HG03139 (cell line): Measurements from ENCODE around the gene ADGRF1.
"Not testable (repeated sequence)": the region's sequence is repeated elsewhere in the genome, so short reads cannot be mapped to it uniquely, and the experiment has no call there.

Source experiments
- ATAC-seq: cut with Tn5 transposase; IDR thresholded peaks from one replicate; pipeline ENCODE4 v1.9.1; 2021; ENCODE audit not compliant: unreplicated experiment

The ADGRF1 gene

DNA sequence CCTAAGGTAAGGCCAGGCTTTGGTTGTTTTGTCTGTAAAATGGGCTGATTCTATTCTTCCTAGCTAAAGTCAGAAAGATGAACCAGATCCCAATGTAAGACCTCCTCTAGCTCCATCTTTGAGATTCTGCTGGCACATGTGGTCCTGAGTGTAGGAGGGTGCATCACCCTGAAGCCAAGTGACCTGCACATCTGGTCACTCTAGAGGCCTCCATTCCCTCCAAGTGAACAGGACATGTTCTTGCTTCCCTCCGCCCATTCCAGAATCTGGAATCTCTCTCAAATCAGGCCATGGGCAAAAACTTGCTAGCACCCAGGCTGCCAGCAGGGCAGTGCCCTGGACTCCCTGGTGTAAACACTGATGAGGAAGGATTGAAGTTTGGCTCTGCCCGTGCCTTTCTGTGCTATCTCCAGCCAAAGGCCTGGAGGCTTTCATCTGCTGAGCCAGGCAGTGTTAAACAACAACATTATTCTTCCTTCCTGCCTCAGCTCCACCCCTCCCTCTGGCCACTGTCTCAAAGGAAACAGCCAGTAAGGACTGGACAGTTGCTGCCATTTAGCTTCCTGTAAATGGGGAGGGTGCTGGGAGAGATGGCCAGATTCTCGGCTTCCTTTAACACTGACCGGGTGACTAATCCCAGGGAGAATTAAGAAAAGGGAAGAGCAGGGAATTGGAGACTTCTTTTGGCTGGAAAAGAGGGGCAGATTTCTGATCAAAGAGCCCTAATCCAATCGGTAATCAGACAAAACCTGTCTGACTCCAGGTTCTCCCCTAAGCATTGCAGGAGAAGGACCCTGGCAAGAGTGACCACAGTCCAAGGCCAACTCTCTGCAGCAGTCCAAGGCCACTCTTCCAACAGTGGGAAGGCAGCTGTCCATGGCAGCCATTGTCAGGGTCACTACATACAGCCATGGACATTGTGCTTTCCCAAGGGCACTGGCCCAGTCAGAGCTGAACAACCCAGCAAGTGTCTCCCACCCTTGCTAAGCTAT lies 19.5 kb upstream of the ADGRF1 start:
- no peak for ATAC-seq

DNA sequence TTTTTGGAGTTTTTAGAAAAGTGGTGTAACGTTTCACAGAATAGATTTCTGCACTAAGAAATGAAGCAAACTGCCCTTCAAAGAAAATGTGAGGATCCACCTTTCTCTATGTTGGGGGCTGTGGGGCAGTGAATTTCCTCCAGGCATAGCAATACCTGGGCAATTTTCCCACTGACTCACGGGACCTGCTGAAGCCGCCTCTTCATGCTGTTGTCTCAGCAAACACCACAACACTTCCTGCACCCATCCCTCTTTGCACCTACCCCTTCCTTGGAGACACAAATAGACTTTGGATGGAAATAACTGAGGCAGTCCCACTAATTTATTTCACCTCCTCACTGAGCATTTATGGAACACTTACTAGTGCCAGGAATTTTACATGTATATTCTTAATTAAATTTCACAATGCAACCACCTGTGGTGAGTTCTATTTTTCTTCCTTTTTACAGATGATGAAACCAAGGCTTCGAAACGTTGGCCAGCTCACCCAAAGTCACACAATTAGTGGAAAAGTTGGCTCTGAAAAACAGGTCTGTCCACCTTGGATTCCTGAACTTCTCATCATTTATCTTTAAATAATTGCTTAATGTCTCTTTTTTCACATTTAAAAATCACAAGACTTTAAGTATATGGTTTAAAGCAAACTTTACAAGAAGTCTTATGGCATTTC lies 17.2 kb upstream of the ADGRF1 start:
- ATAC-seq, result no peak

DNA sequence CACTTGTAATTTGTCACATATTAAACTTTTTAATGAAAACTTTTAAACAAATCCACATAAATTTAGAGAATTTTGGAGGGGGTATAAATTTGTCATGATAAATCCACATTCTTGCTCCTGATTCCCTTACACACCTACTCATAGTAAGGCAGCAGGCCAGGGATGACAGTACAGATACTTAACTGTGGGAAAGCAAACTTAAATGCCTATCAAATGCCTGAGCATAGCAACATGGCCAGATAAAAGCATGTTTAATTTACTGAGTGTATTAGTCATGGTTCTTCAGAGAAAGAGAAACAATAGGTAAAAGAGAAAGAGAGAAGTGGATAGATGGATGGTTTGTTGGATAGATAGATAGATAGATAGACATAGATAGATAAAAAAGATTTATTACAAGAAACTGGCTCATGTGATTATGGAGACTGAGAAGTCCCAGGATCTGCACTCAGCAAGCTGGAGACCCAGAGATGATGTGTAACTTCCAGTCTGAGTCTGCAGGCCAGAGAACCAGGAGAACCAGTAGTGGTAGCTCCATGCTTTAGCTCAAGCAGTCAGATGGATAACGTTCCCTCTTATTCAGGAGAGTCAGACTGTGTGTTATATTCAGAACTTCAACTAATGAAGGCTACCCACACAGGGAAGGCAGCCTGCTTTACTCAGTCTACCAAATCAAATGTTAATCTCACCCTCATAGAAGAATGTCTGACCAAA lies 15.9 kb upstream of the ADGRF1 start:
- no peak for ATAC-seq

DNA sequence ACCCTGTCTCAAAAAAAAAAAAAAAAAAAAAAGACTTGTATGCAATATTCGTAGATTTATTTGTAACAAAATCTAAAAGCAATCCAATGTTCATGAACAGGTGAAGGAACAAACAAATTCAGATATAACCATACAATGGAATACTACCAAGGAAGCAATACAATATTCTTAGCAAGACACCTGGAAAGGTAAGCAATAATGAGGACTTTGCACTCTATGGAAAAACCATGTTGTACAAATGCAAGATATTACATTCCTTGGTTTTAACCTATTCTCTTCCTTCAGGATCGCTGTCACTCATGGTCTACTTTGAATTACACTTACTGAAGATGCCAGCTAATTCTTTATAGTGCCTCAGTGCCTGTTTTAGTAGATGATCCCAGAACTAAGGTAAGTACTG lies 14.7 kb upstream of the ADGRF1 start:
- ATAC-seq, result no peak

DNA sequence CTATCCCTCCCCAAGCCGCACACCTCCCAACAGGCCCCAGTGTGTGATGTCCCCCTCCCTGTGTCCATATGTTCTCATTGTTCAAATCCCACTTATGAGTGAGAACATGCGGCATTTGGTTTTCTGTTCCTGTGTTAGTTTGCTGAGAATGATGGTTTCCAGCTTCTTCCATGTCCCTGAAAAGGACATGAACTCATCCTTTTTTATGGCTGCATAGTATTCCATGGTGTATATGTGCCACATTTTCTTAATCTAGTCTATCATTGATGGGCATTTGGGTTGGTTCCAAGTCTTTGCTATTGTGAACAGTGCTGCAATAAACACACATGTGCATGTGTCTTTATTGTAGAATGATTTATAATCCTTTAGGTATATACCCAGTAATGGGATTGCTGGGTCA lies 12.2 kb upstream of the ADGRF1 start:
- ATAC-seq, result not testable (repeated sequence)

DNA sequence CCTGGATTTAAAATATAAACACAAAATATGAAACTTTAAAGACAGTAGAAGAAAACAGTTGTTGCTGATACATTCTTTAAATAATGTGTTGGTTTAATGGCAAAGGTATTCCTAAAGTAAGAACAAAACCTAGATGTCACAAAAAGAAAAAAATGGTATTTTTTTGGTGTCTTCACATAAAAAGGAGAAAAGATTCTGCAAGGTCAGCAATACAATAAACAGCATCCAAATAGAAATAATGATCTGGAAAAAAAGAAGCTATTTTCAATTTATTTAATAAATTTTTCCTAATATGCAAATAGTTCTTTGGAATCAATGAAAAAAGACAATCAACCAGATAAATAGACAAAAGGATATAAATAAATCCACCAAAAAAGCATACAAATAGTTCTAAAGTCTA lies 6.5 kb upstream of the ADGRF1 start:
- ATAC-seq, result no peak

DNA sequence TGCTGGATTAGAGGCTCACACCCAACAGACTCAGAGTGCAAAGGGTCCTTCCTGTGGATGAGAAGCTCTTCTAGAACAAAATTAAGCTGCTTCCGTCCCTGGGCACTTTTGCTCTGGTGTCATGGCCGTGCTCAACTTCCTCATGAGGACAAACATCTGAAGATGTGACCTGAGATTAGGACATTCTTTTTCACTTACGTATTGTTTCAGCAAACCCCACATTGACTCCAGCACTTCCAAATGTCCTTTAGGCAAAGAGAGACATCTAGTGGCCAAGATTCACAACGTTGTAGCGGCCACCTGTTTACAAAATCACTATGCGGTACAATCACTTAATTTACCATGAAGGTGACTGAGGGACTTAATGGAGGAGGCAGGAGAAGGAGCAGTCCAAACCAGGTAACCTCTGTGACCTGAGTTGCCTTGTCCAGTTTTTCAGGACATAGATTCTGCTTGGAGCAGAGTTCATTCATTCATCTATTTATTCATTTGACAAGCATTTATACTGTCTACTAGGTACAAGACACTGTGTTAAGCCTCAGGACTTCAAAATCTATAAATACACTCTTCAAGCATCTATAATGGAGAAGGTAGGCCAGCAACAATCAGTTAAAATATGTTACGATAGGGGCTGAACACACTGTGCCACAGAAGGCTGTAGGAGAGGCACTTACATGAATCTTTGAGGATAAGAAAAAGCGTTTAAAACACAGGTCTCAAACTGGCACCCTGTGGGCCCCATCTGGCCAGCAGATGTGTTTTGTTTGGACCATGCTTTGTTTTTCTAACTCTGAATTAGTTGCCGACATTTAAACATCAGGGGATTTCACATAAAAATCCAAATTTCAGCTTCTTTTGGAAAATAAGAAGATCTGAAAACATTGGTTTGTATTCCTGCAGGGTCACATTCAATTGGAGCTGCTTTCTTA lies 5.6 kb upstream of the ADGRF1 start:
- peak; percentile 75 for ATAC-seq

DNA sequence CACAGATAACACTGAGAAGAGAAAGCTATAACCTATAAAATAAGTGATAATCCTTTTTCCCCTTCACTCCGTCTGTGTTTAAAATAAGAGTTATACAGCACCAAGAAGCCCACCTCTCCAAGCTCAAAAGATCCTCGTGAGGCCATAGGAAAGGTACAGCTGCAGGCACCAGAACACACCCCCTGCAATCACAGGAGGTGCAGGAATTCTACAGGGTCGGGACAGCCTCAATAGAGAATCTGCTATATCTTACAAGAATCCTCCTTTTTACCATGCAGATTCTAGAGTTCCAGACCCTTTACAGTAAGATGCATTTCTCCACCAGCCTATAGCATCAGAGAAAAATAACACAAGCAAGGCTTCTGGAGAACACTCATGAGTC lies 5.0 kb upstream of the ADGRF1 start:
- no peak for ATAC-seq

DNA sequence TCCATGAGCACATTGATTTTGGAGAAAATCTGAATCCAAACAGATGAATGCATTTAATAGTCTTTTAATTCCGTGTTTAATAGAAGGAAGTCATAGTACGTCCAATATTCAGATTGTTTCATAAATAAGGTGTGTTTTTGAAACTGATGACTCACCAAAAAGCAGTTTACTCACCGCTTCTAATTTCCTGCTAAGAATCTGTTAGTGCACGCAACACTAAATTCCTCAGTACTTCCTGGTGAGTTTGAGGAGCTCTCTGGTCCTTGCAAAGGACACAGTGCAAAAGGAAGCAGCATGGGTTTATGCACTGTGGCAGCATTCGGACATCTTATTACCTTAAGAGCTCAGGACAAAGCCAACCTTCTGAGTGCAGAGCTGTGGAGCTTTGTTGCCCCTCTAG lies 2.3 kb upstream of the ADGRF1 start:
- ATAC-seq, result no peak

DNA sequence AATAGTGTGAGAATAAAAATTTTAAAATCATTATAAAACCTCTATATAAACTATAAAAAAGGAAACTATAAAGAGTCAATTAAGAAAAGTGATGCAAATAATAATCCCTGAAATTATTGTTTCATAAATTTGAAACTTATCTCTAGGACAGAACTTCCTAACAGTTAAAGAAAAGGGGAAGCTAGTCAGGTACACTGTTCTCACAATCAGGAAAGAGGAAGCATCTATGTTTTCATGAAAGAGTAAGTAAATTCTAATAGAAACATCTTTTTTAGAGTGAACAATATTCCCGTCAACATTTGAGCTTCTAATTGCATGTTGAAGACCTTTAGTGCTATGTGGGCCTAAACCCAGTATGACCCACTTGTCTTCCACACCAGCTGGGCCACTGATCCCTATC lies 1.2 kb upstream of the ADGRF1 start:
- ATAC-seq, result no peak

DNA sequence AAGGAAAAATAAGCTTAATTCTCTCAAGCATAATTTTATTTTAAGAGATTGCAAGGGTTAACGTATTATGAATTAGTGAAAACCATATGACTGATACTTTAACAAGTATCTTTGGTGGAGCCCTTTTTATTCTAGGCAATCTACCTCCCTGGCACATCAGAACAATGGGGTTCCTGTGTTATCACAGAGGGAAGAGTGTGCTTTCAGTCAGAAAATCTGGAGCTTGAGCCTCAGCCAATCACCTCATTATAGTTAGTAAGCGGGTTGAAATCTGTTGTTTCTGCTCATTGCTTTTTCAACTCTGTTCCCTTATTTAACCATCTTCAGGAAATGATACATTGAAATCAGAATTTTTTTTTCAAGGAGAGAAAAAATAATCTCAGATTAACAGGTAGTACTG lies 391 bp downstream of the ADGRF1 start:
- ATAC-seq, result no peak

DNA sequence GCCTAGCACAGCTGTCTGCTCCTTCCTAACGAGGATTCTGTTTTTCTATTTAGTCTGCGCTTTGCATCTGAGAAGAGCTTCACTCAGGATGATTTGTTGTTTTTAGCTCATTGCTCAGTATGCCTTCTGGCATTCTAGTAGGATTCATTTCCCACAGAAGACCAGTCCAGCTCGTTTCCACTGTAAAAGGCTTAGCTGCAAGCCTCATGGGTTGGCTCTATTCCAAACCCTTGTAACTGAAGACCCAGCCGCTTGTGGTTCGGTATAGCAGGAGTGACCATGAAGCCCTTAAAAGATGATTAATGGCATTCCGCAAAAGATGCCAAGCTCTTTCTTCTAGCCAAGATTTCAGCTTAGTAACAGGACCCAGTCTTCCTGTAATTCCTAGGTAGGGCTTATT lies 7.2 kb downstream of the ADGRF1 start:
- ATAC-seq, result no peak

DNA sequence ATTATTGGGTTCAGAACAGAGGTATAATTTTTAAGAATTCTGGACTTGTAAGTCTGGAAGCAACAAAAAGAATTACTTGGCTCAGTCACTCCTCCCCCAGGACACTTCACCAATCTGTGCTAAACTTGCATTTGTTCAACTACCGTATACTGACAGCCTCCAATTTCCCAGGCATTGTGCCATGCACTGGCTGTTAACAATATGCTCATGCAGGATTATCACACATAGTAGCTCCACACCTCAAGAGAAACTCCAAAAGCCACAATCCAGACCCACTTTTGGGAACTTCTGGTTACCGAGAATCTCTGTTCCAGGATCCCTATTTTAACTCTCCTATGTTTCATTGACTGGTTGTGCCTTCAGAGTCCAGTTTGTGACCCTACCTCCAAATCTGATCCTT lies 7.7 kb downstream of the ADGRF1 start:
- ATAC-seq, result no peak

DNA sequence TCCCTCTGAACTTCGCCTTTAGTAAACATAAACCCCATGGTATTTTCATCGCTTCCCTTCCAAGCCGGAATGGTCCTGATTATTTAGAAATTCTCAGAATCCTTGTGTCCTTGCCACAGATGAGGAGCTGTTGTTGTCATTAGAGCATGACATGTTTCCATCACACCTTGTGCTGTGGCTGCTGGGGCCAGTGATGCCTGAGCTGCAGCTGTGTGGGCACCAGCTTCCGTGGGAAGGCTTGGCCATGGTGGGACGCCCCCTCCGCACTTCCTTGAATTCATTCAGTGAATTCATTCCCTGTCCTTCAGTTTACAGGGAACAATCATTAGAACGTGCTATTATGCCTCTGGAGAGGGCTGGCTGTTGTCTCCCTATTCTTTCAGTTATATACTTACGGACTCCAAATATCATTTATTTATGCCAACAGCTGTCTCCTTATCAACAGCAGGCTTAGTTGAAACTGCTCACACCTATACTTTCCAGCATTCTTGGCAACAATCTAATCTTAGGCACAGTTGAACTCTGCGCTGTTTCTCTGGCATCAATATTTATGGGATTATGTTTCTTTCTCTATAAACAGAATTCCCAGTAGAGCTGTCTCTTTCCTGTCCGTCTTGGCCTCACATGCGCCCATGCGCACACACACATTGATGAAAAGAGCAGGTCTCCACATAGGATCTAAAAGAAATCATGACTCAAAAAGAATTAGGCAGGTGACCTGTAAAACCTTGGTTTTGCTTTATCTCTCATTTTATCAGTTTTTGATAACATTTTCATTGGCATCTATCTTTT lies 9.0 kb downstream of the ADGRF1 start:
- no peak for ATAC-seq

DNA sequence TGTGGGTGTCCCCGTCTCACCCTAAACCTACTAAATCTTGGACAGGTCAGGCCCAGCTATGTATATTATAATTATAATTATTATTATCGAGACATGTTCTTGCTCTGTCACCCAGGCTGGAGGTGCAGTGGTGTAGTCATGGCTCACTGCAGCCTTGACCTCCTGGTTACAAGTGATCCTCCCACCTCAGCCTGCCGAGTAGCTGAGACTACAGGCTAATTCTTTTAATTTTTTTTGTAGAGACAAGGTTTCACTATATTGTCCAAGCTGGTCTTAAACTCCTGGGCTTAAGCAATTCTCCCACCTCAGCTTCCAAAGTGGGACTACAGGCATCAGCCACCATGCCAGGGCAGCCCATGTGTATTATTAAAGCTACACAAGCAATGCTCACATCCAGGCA lies 10.5 kb downstream of the ADGRF1 start:
- ATAC-seq, result no peak

DNA sequence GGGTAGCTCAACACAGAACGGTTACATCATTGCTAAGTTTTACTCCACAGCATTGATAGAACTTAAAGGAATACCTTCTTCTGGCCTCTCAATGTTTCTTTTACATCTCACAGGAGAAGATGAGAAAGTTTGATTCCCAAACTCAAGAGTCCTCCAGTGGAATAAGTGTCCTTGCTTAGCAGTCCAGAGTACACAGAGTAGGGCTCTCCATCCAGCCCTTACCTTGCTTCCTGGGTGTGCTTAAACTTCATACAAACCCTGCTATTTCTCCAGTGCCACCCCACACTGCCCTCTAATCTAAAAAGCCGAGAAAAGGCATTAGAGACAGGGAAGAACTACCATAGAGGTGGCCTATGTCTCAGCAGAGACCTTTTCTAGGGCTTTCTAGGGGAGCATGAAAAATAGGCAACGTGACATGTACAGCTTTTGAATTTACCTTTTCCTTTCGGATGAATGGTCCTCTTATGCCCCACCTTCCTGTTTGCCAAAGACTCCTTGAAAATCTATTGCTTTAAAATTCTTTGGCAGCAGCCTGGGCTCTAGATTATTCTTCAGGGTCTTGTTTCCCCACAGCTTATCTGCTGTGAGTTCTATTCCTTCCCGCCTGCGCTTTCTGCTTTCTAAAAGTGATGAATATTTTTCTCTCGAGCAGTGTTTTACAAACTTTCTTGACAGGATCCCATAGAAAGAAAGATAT lies 12.1 kb downstream of the ADGRF1 start:
- ATAC-seq, result no peak

DNA sequence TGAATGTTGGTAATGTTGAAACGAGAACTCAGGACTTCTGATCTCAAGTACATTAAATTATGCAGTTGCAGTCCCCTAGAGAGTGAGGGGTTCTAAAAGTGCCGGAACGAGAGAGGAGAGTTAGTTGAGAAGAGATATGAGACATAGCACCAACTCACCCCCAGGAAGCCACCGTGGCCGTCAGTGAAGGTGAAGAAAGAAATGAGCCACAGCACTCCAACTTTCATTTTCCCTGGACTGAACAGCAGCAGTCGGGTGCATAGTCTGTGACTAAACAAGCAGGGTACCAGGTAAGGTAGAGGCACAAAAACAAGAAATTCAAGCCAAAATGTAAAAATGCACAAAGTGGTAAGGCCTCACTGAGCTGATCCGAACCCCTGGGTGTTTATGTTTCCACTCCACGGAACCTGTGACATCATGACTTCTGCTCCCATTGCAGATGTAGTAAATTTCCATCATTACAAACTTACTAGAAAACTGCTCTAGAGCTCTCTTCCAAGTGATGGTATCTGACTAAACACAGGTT lies 13.2 kb downstream of the ADGRF1 start:
- no peak for ATAC-seq

DNA sequence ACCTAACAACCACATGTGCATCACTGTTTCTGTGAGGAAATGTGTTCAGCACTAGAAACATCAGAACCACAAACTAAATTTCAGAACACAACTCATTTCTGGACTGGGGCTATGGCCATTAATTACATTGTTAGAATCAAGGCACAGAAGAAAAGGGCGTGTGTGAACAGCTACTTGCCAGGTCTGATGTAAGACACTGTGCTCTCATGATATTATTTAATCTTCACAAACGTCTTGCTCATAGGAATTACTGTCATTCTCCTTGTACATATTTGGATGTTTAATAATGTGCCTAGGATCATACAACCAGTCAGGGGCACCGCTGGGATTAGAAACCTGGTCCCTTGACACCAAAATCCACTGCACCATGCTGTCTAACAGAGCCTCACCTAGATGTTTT lies 14.8 kb downstream of the ADGRF1 start:
- no peak for ATAC-seq

DNA sequence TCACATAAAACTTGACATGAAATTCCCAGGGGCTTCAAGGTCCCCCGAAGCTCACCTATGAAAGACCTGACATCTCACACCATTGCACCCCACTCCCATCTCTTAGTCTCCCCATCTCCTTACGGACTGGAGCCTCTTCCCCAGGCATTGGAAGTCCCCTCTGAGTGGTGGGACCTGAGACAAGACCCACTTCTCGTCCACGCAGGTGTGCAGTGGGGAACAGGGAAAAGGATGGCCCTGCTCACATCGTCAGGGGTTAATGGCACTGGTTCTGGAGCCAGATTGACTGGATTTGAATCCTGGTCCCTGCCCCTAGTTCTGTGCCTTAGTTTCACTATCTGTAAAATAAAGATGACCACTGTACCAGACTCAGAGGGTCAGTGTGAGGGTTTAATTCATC lies 15.5 kb downstream of the ADGRF1 start:
- ATAC-seq, result no peak
